Chondrocyte (in vitro differentiated cells): ENCODE results near the gene ITPR2. TPM values are rescaled to one million over a fixed set of nuclear protein-coding genes. Genes with fewer than 3 reads are reported as not detected.

Source experiments
- DNase-seq: peaks from one replicate; pipeline ENCODE4 v3.0.0; 2021; ENCODE audit warnings: mixed read lengths, low spot score
- H3K27ac Mint-ChIP-seq: one replicate; pipeline ENCODE4 v1.8.0; 2021; ENCODE audit warnings: mild to moderate bottlenecking, moderate library complexity, mixed read lengths; ENCODE audit not compliant: unreplicated experiment
- H3K27me3 Mint-ChIP-seq: 2 replicates; pipeline ENCODE4 v1.8.0; 2021; ENCODE audit warnings: low read depth, mixed read lengths
- H3K36me3 Mint-ChIP-seq: 2 replicates; pipeline ENCODE4 v1.8.0; 2021; ENCODE audit warnings: low read depth, mixed read lengths
- H3K4me1 Mint-ChIP-seq: 2 replicates; pipeline ENCODE4 v1.8.0; 2021; ENCODE audit warnings: low read depth, mild to moderate bottlenecking, mixed read lengths
- H3K4me3 Mint-ChIP-seq: one replicate; pipeline ENCODE4 v1.8.0; 2021; ENCODE audit warnings: mild to moderate bottlenecking, moderate library complexity, mixed read lengths; ENCODE audit not compliant: unreplicated experiment
- H3K9me3 Mint-ChIP-seq: 2 replicates; pipeline ENCODE4 v1.8.0; 2021; ENCODE audit warnings: low read depth, mixed read lengths
- total RNA-seq: library from RNA; stranded (reverse); gene quantifications from 3 replicates; pipeline ENCODE4 v1.2.1, GENCODE V29; 2021
- TF ChIP-seq, protein P1 (sequence below): fragments of 200-600 bp; sonication (generic); IDR thresholded peaks from 2 replicates; pipeline ENCODE4 v1.5.0; 2021; ENCODE audit warnings: antibody characterized with exemption, mild to moderate bottlenecking, moderate library complexity

The ITPR2 gene
- total RNA-seq, 1 donor from 2014 or later = 18.7 TPM

DNA sequence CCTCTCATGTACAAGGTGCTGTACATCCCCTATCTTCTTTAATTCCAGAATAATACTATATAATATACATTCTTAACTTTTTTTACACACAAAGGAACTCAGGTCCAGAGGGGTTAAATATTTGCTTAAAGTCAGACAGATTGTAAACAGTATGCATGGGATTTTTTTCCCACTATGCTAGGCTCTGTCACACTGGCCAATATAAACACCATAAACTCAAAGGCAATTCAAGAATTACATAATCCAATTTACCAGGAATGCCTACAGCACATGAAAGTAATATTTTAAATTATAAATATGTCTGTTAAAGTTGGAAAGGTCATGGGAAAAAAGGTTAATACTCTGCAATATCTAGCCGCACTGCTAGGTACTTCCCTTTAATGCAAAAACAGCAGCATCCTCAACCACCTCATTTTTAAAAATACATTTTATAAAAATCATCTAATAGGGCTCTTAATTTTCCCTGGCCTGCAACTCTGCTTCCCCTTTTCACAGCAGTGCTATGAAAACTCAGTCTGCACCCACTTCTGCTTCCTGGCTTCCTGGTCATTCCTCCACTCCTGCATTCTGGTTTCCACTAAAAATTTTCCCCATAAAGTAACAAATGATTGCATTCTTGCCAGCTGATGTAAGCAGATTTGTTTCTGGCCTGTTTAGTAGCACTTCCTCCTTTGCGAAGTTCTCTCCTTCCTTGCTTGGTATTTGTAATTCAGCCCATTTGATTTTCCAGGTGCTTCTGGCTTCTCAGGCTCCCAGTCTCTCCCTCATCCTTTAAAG is 128.1 kb downstream of the ITPR2 start:
- H3K4me3 Mint-ChIP-seq = no peak overlapping the region
- H3K4me1 Mint-ChIP-seq = peaks cover 7% of the 10 kb centered on the region
- TF ChIP-seq, protein P1, sequence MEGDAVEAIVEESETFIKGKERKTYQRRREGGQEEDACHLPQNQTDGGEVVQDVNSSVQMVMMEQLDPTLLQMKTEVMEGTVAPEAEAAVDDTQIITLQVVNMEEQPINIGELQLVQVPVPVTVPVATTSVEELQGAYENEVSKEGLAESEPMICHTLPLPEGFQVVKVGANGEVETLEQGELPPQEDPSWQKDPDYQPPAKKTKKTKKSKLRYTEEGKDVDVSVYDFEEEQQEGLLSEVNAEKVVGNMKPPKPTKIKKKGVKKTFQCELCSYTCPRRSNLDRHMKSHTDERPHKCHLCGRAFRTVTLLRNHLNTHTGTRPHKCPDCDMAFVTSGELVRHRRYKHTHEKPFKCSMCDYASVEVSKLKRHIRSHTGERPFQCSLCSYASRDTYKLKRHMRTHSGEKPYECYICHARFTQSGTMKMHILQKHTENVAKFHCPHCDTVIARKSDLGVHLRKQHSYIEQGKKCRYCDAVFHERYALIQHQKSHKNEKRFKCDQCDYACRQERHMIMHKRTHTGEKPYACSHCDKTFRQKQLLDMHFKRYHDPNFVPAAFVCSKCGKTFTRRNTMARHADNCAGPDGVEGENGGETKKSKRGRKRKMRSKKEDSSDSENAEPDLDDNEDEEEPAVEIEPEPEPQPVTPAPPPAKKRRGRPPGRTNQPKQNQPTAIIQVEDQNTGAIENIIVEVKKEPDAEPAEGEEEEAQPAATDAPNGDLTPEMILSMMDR = no peak
- H3K27ac Mint-ChIP-seq = no peak overlapping the region
- no peak for DNase-seq
- peaks cover 3% of the 10 kb centered on the region for H3K9me3 Mint-ChIP-seq
- H3K36me3 Mint-ChIP-seq = peaks cover 2% of the 10 kb centered on the region
- H3K27me3 Mint-ChIP-seq = no peaks in the 10 kb centered on the region

DNA sequence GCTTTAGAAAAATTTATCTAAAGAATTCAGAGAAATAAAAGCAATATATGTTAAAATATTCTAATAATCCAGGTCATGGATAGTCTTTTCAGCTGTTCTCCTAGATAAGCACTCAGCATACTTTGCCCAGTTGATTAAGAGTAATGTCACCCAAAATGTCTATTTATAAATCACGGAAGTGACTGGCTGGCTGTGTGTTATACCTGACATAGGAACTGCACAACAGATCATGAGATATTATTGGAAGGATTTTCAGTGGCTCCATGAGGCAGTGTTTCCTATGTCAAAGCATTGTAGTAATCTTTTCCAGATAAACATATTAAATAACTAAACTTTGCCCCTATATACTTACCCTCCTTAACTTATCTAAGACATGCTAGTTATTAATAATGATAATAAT is 128.8 kb downstream of the ITPR2 start:
- H3K9me3 Mint-ChIP-seq = peaks cover 3% of the 10 kb centered on the region
- H3K27ac Mint-ChIP-seq = no peak overlapping the region
- TF ChIP-seq, protein P1 = no peak
- H3K4me1 Mint-ChIP-seq = peaks cover 7% of the 10 kb centered on the region
- H3K27me3 Mint-ChIP-seq = no peaks in the 10 kb centered on the region
- peaks cover 2% of the 10 kb centered on the region for H3K36me3 Mint-ChIP-seq
- no peak overlapping the region for H3K4me3 Mint-ChIP-seq
- no peak for DNase-seq

DNA sequence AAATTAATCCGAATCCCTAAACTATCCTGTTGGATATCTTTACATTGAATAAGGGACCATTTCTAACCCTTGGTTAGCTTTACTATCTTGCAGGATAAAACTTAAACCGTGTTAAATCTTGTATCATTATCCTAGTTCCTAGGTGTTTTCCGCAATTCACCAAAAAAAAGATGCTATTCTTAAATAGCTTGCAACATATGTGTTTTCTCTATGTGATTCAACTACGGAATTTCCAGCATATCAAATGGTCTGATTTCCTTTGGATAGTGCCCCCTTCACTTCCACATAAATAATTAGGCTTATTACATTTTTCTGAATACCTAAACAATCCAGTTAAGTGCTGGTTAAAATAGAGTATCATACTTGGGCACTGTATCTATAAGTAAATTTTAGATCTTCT is 130.3 kb downstream of the ITPR2 start:
- no peaks in the 10 kb centered on the region for H3K9me3 Mint-ChIP-seq
- TF ChIP-seq, protein P1 = no peak
- peaks cover 7% of the 10 kb centered on the region for H3K36me3 Mint-ChIP-seq
- H3K4me3 Mint-ChIP-seq = no peak overlapping the region
- no peak overlapping the region for H3K27ac Mint-ChIP-seq
- peaks cover 7% of the 10 kb centered on the region for H3K4me1 Mint-ChIP-seq
- no peak for DNase-seq
- no peaks in the 10 kb centered on the region for H3K27me3 Mint-ChIP-seq

GRCh38 chr12:26701604-26702215 is 131.3 kb downstream of the ITPR2 start:
- no peak overlapping the region for H3K4me3 Mint-ChIP-seq
- TF ChIP-seq, protein P1 = peak; percentile 94
- no peak for DNase-seq
- H3K4me1 Mint-ChIP-seq = peaks cover 14% of the 10 kb centered on the region
- no peak overlapping the region for H3K27ac Mint-ChIP-seq
- peaks cover 7% of the 10 kb centered on the region for H3K36me3 Mint-ChIP-seq
- H3K27me3 Mint-ChIP-seq = no peaks in the 10 kb centered on the region
- H3K9me3 Mint-ChIP-seq = no peaks in the 10 kb centered on the region

DNA sequence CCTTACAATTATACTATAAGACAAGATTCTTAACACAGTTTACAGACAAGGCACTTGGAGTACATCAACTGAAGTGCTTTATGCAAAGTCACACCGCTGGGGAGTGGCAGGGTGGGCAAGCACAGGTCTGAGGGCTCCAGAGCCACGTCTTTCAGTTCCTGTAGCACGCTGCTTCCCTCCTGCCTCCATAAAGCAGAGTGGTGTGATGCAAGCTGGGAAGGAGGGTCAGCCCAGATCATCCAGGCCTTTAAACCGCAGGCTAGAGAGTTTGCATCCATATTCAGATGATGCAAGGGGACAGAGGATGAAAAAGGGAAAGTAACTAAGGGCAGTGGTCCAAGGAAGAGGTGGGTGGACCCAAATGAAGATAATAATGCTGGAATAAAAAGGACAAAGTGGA is 132.6 kb downstream of the ITPR2 start:
- Mint-ChIP-seq H3K9me3 (no peaks in the 10 kb centered on the region), H3K4me1 (peaks cover 19% of the 10 kb centered on the region), H3K27ac (no peak overlapping the region), H3K36me3 (peaks cover 9% of the 10 kb centered on the region), H3K27me3 (no peaks in the 10 kb centered on the region), H3K4me3 (no peak overlapping the region)
- TF ChIP-seq, protein P1 = no peak
- no peak for DNase-seq
